Activated T-helper 2 cell treated with anti-CD3 and anti-CD28 coated beads, Interferon-gamma antibody, Interleukin-2, Interleukin-4, amounts not matched to agents 10 μg/mL and 5 μg/mL and 100 μg/mL, durations not matched to agents 14 hours and 24 hours and 36 hours (primary cell): ENCODE measurements around the gene KCNH2. TPM values are rescaled to one million over a fixed set of nuclear protein-coding genes. Genes with fewer than 3 reads are reported as not detected.

Experiments
- DNase-seq: peaks from one replicate; pipeline ENCODE4 v3.0.0; 2021; ENCODE audit warnings: low spot score
- H3K27ac Mint-ChIP-seq: one replicate; pipeline ENCODE4 v1.8.0; 2021; ENCODE audit warnings: mixed read lengths
- H3K27me3 Mint-ChIP-seq: one replicate; pipeline ENCODE4 v1.8.0; 2021; ENCODE audit warnings: low read depth, mixed read lengths
- H3K36me3 Mint-ChIP-seq: one replicate; pipeline ENCODE4 v1.8.0; 2021; ENCODE audit warnings: low read depth, mixed read lengths
- H3K4me1 Mint-ChIP-seq: one replicate; pipeline ENCODE4 v1.8.0; 2021; ENCODE audit warnings: low read depth, mixed read lengths
- H3K4me3 Mint-ChIP-seq: one replicate; pipeline ENCODE4 v1.8.0; 2021; ENCODE audit warnings: low read depth, mild to moderate bottlenecking, moderate library complexity, mixed read lengths
- H3K9me3 Mint-ChIP-seq: one replicate; pipeline ENCODE4 v1.8.0; 2021; ENCODE audit warnings: mixed read lengths
- intact Hi-C: fragments of 100-400 bp; cut with micrococcal nuclease; formaldehyde crosslinking; loops from one replicate; pipeline ENCODE4 v1.15.1; 2023
- total RNA-seq: library from RNA; stranded (reverse); gene quantifications from 2 replicates; pipeline ENCODE4 v1.2.3, GENCODE V29; 2022

KCNH2 gene
- total RNA-seq, 1 donor from 2014 or later: 0.41 TPM

- H3K4me3 Mint-ChIP-seq: no peak overlapping the region
These were observed 14.2 kb downstream of the KCNH2 start for GRCh38 chr7:150963707-150964559.

GRCh38 chr7:150962553-150963399, 15.3 kb downstream of the KCNH2 start:
- H3K4me1 Mint-ChIP-seq: peaks cover 2% of the 10 kb centered on the region
- no peak overlapping the region for H3K27ac Mint-ChIP-seq
- peaks cover 32% of the 10 kb centered on the region for H3K27me3 Mint-ChIP-seq
- no peaks in the 10 kb centered on the region for H3K9me3 Mint-ChIP-seq
- intact Hi-C loops: loop anchor here (1.0 kb wide), 1 partner anchor 26 kb away; no protein-coding TSS in a partner anchor
- H3K36me3 Mint-ChIP-seq: no peaks in the 10 kb centered on the region
- H3K4me3 Mint-ChIP-seq: no peak overlapping the region
- DNase-seq: peak; percentile 40

More at GRCh38 chr7:150963707-150964559, 14.2 kb downstream of the KCNH2 start:
- Mint-ChIP-seq H3K9me3 (no peaks in the 10 kb centered on the region), H3K27ac (no peak overlapping the region), H3K4me1 (peaks cover 2% of the 10 kb centered on the region), H3K36me3 (no peaks in the 10 kb centered on the region), H3K27me3 (peaks cover 29% of the 10 kb centered on the region)
- no peak for DNase-seq
- intact Hi-C loops: loop anchor here (1.0 kb wide), 1 partner anchor 24 kb away; no protein-coding TSS in a partner anchor

- intact Hi-C loops: no loop called here
- Mint-ChIP-seq H3K36me3 (no peaks in the 10 kb centered on the region), H3K27ac (no peak overlapping the region), H3K27me3 (peaks cover 32% of the 10 kb centered on the region), H3K4me3 (no peak overlapping the region), H3K9me3 (no peaks in the 10 kb centered on the region), H3K4me1 (peaks cover 2% of the 10 kb centered on the region)
- no peak for DNase-seq
These were observed 15.9 kb downstream of the KCNH2 start for GRCh38 chr7:150962290-150962552.

GRCh38 chr7:150961510-150962289, 16.4 kb downstream of the KCNH2 start:
- Mint-ChIP-seq H3K27ac (no peak overlapping the region), H3K4me3 (no peak overlapping the region), H3K4me1 (peaks cover 2% of the 10 kb centered on the region), H3K27me3 (peaks cover 36% of the 10 kb centered on the region), H3K9me3 (no peaks in the 10 kb centered on the region), H3K36me3 (no peaks in the 10 kb centered on the region)
- intact Hi-C loops: no loop called here
- DNase-seq: no peak

GRCh38 chr7:150959739-150960734, 18.1 kb downstream of the KCNH2 start:
- peaks cover 2% of the 10 kb centered on the region for H3K4me1 Mint-ChIP-seq
- no peak for DNase-seq
- peaks cover 37% of the 10 kb centered on the region for H3K27me3 Mint-ChIP-seq
- no peak overlapping the region for H3K27ac Mint-ChIP-seq
- no peaks in the 10 kb centered on the region for H3K9me3 Mint-ChIP-seq
- H3K36me3 Mint-ChIP-seq: no peaks in the 10 kb centered on the region
- intact Hi-C loops: no loop called here
- no peak overlapping the region for H3K4me3 Mint-ChIP-seq

- no peak overlapping the region for H3K4me3 Mint-ChIP-seq
- H3K4me1 Mint-ChIP-seq: peaks cover 2% of the 10 kb centered on the region
- H3K27ac Mint-ChIP-seq: no peak overlapping the region
These were observed 19.0 kb downstream of the KCNH2 start for GRCh38 chr7:150959081-150959480.

GRCh38 chr7:150958597-150958996, 19.5 kb downstream of the KCNH2 start:
- no peak for DNase-seq
- Mint-ChIP-seq H3K4me1 (peaks cover 2% of the 10 kb centered on the region), H3K27ac (no peak overlapping the region), H3K36me3 (no peaks in the 10 kb centered on the region), H3K27me3 (peaks cover 37% of the 10 kb centered on the region), H3K4me3 (no peak overlapping the region), H3K9me3 (no peaks in the 10 kb centered on the region)
- intact Hi-C loops: no loop called here

More at GRCh38 chr7:150959081-150959480, 19.0 kb downstream of the KCNH2 start:
- Mint-ChIP-seq H3K36me3 (no peaks in the 10 kb centered on the region), H3K9me3 (no peaks in the 10 kb centered on the region), H3K27me3 (peaks cover 37% of the 10 kb centered on the region)
- intact Hi-C loops: no loop called here
- no peak for DNase-seq

GRCh38 chr7:150958062-150958552, 20.0 kb downstream of the KCNH2 start:
- Mint-ChIP-seq H3K27me3 (peaks cover 37% of the 10 kb centered on the region), H3K4me1 (peaks cover 2% of the 10 kb centered on the region), H3K36me3 (no peaks in the 10 kb centered on the region), H3K27ac (no peak overlapping the region), H3K4me3 (no peak overlapping the region), H3K9me3 (no peaks in the 10 kb centered on the region)
- intact Hi-C loops: no loop called here
- DNase-seq: no peak

GRCh38 chr7:150957133-150958020, 20.7 kb downstream of the KCNH2 start:
- intact Hi-C loops: no loop called here
- H3K36me3 Mint-ChIP-seq: no peaks in the 10 kb centered on the region
- H3K9me3 Mint-ChIP-seq: no peaks in the 10 kb centered on the region
- H3K27ac Mint-ChIP-seq: no peak overlapping the region
- H3K4me1 Mint-ChIP-seq: peaks cover 2% of the 10 kb centered on the region
- no peak for DNase-seq
- H3K4me3 Mint-ChIP-seq: no peak overlapping the region
- peaks cover 35% of the 10 kb centered on the region for H3K27me3 Mint-ChIP-seq

GRCh38 chr7:150956395-150957132, 21.6 kb downstream of the KCNH2 start:
- no peak overlapping the region for H3K27ac Mint-ChIP-seq
- DNase-seq: no peak
- no peaks in the 10 kb centered on the region for H3K9me3 Mint-ChIP-seq
- peaks cover 31% of the 10 kb centered on the region for H3K27me3 Mint-ChIP-seq
- H3K4me3 Mint-ChIP-seq: no peak overlapping the region
- H3K36me3 Mint-ChIP-seq: no peaks in the 10 kb centered on the region
- H3K4me1 Mint-ChIP-seq: peaks cover 2% of the 10 kb centered on the region
- intact Hi-C loops: no loop called here
